T-cell (primary cell): ENCODE data around the gene ANKRD36B. TPM values are rescaled to one million over a fixed set of nuclear protein-coding genes. Genes with fewer than 3 reads are reported as not detected.
"Not testable (repeated sequence)": the region's sequence is repeated elsewhere in the genome, so short reads cannot be mapped to it uniquely, and the experiment has no call there.

Source experiments
- ATAC-seq, 4 experiments: fragments of 200-7000 bp in 3 of 4; fragments of 150-1000 bp in 1 of 4; cut with Tn5 transposase; replicated peaks in 1 of 4; 1 replicate in 3 of 4; 2 replicates in 1 of 4; pipeline ENCODE4 v1.10.0; 2021; ENCODE audit warnings: moderate library complexity in 3 of 4, mild to moderate bottlenecking in 2 of 4, moderate number of reproducible peaks in 1 of 4
- CTCF ChIA-PET, 2 donors: fragments of 300-600 bp; sonication (Branson Sonifier 250); formaldehyde crosslinking; loops; one replicate each; lab custom pipeline; 2022; ENCODE audit warnings: antibody characterized with exemption in 2 of 2; lab: Charles Lee
- POLR2A ChIA-PET, 2 donors: fragments of 300-600 bp; sonication (Branson Sonifier 250); formaldehyde crosslinking; loops; one replicate each; lab custom pipeline; 2022; ENCODE audit warnings: antibody characterized with exemption in 2 of 2; lab: Charles Lee
- DNase-seq, 35 experiments: peaks; one replicate each; pipeline versions ENCODE4 v3.0.0 to v3.0.0-alpha.2; 2013 to 2023
- H3K27ac ChIP-seq: one replicate; pipeline ENCODE4 v1.5.1; 2013; ENCODE audit warnings: low read length
- H3K27me3 ChIP-seq, 2 experiments: replicated peaks in 1 of 2; 1 replicate in 1 of 2; 2 replicates in 1 of 2; pipeline versions ENCODE4 v1.6.1 to v1.7.0; 2013; ENCODE audit warnings: low read length in 1 of 2, mixed read lengths in 1 of 2; ENCODE audit not compliant: control insufficient read depth in 2 of 2, insufficient read depth in 2 of 2; ENCODE audit errors: extremely low read depth in 1 of 2
- H3K36me3 ChIP-seq, 2 donors: 1 replicate in 1 of 2; 2 replicates in 1 of 2; pipeline versions ENCODE4 v1.6.1 to v1.7.0; 2013; ENCODE audit warnings: low read length in 1 of 2; ENCODE audit not compliant: control insufficient read depth in 2 of 2, insufficient read depth in 1 of 2; ENCODE audit errors: extremely low read depth in 1 of 2
- H3K4me1 ChIP-seq, 2 experiments: 1 replicate in 1 of 2; 2 replicates in 1 of 2; pipeline versions ENCODE4 v1.6.1 to v1.7.0; 2013; ENCODE audit warnings: low read length in 2 of 2, mixed read lengths in 1 of 2; ENCODE audit not compliant: insufficient read depth in 2 of 2, control insufficient read depth in 1 of 2; ENCODE audit errors: extremely low read depth in 1 of 2
- H3K4me3 ChIP-seq, 2 donors: 1 replicate in 1 of 2; 2 replicates in 1 of 2; pipeline versions ENCODE4 v1.5.1 to v1.7.0; 2013; ENCODE audit warnings: mild to moderate bottlenecking in 2 of 2, low read length in 1 of 2, moderate library complexity in 1 of 2; ENCODE audit not compliant: control insufficient read depth in 1 of 2; ENCODE audit errors: extremely low read depth in 1 of 2
- H3K9me3 ChIP-seq: 2 replicates; pipeline ENCODE4 v1.7.0; 2013
- H3K27ac Mint-ChIP-seq, 2 donors: one replicate each; pipeline ENCODE4 v1.8.0; 2020 to 2021; ENCODE audit warnings: mild to moderate bottlenecking in 2 of 2, mixed read lengths in 2 of 2
- H3K27me3 Mint-ChIP-seq, 2 donors: one replicate each; pipeline ENCODE4 v1.8.0; 2021 to 2022; ENCODE audit warnings: mixed read lengths in 2 of 2
- H3K36me3 Mint-ChIP-seq: one replicate; pipeline ENCODE4 v1.8.0; 2021; ENCODE audit warnings: mixed read lengths
- H3K4me1 Mint-ChIP-seq, 3 donors: one replicate each; pipeline ENCODE4 v1.8.0; 2020 to 2022; ENCODE audit warnings: mixed read lengths in 3 of 3, mild to moderate bottlenecking in 1 of 3
- H3K4me3 Mint-ChIP-seq, 3 donors: one replicate each; pipeline ENCODE4 v1.8.0; 2020 to 2022; ENCODE audit warnings: mild to moderate bottlenecking in 3 of 3, mixed read lengths in 3 of 3, moderate library complexity in 3 of 3
- H3K9me3 Mint-ChIP-seq, 3 donors: one replicate each; pipeline ENCODE4 v1.8.0; 2020 to 2022; ENCODE audit warnings: mixed read lengths in 3 of 3
- WGBS: methylation state at CpG from one replicate; pipeline ENCODE4 v1.1.5; 2013; ENCODE audit warnings: missing lambda C conversion rate; ENCODE audit not compliant: insufficient coverage; 5-methylcytosine and 5-hydroxymethylcytosine counted together
- total RNA-seq, 35 experiments: library from RNA in 6 of 35; stranded (reverse) in 6 of 35; fragments of 120-200 nt in 1 of 35; gene quantifications; one replicate each; pipeline versions ENCODE4 v1.2.1 to v1.2.4 and lab custom pipeline; 2013 to 2026

The ANKRD36B gene
- total RNA-seq, 5 donors from 2014 or later (not counting 1 experiment from before 2014, with no cell fraction given) = 52.0 to 88.2 (median 64.4) TPM

GRCh38 chr2:97552406-97552805 is 37.3 kb downstream of the ANKRD36B start:
- H3K9me3 ChIP-seq, POLR2A ChIA-PET, H3K27me3 ChIP-seq, H3K4me1 ChIP-seq, CTCF ChIA-PET, H3K9me3 Mint-ChIP-seq, DNase-seq, ATAC-seq, H3K27me3 Mint-ChIP-seq, H3K4me1 Mint-ChIP-seq, H3K4me3 ChIP-seq, H3K27ac Mint-ChIP-seq, H3K27ac ChIP-seq, H3K4me3 Mint-ChIP-seq: not testable (repeated sequence)
- peaks cover 71% of the 10 kb centered on the region for H3K36me3 Mint-ChIP-seq
- H3K36me3 ChIP-seq = peaks cover 2 to 27% of the 10 kb centered on the region in 2 donors
- WGBS = no CpG with 5 or more reads among the region's 3 CpGs

DNA sequence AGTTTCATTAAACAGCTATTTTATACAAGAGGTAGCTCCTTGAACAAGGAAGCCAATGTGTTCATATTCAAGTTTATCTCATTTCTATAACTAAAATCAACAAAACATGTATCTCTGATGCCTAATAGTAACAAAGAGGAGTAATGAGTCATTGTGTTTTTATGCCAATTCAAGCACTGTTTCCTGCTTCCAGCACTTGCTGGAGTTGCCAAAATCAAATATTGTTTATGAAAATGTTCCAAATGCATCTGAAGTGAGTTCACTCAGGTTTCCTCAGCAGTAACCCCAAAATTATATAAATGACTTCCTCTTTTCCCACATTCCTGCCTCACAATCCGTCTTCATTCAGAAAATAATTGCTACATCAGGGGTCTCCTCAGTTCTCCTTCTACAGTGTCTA is 39.2 kb downstream of the ANKRD36B start:
- ATAC-seq, H3K9me3 ChIP-seq, H3K27ac Mint-ChIP-seq, H3K4me3 ChIP-seq, H3K4me3 Mint-ChIP-seq, DNase-seq, H3K27ac ChIP-seq, H3K4me1 ChIP-seq, H3K27me3 ChIP-seq, CTCF ChIA-PET, H3K27me3 Mint-ChIP-seq, POLR2A ChIA-PET, H3K4me1 Mint-ChIP-seq, H3K9me3 Mint-ChIP-seq: not testable (repeated sequence)
- WGBS = no CpG with 5 or more reads among the region's 1 CpG
- H3K36me3 Mint-ChIP-seq = peaks cover 71% of the 10 kb centered on the region
- peaks cover 2 to 30% of the 10 kb centered on the region in 2 donors for H3K36me3 ChIP-seq

DNA sequence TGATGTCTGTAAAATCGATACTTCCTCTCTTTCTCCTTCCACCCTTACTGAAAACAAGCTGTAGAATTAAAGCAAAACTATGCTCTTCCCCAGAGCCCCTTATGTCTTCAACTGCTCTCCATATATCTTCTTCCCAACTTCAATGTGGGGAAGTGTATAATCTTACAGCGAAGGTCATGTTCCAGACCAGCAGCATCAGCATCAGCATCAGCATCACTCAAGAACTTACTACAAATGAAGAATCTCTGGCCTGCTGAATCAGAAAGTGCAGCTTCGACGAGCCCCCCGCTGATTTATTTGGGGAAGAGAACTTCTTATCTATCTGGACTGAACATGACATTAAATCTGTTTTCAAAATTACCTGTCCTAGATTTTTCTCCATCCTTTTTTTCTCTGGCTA is 40.6 kb downstream of the ANKRD36B start:
- H3K36me3 ChIP-seq = peaks cover 2 to 22% of the 10 kb centered on the region in 2 donors
- H3K4me3 Mint-ChIP-seq, H3K27ac ChIP-seq, H3K27me3 ChIP-seq, H3K4me3 ChIP-seq, H3K4me1 ChIP-seq, POLR2A ChIA-PET, CTCF ChIA-PET, H3K9me3 Mint-ChIP-seq, H3K4me1 Mint-ChIP-seq, DNase-seq, H3K27me3 Mint-ChIP-seq, ATAC-seq, H3K9me3 ChIP-seq, H3K27ac Mint-ChIP-seq: not testable (repeated sequence)
- WGBS = no CpG with 5 or more reads among the region's 5 CpGs
- H3K36me3 Mint-ChIP-seq = peaks cover 64% of the 10 kb centered on the region

GRCh38 chr2:97548536-97548935 is 41.1 kb downstream of the ANKRD36B start:
- H3K27me3 ChIP-seq, H3K27ac Mint-ChIP-seq, H3K9me3 ChIP-seq, H3K4me3 Mint-ChIP-seq, H3K27ac ChIP-seq, H3K27me3 Mint-ChIP-seq, ATAC-seq, H3K4me1 Mint-ChIP-seq, DNase-seq, H3K4me3 ChIP-seq, H3K4me1 ChIP-seq, POLR2A ChIA-PET, CTCF ChIA-PET, H3K9me3 Mint-ChIP-seq: not testable (repeated sequence)
- peaks cover 60% of the 10 kb centered on the region for H3K36me3 Mint-ChIP-seq
- peaks cover 2 to 22% of the 10 kb centered on the region in 2 donors for H3K36me3 ChIP-seq

DNA sequence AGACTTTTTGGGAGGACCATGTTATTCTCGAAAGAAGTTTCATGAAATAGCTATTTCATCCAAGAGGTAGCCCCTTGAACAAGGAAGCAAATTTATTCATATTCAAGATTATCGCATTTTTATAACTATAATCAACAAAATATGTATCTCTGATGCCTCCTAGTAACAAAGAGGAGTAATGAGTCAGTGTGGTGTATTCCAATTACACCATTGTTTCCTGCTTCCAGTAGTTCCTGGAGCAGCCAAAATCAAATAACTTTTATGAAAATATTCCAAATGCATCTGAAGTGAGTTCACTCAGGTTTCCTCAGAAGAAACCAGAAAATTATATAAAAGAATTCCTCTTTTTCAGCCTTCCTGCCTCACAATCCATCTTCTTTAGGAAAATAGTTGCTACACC is 43.0 kb downstream of the ANKRD36B start:
- H3K36me3 ChIP-seq = peaks cover 2 to 16% of the 10 kb centered on the region in 2 donors
- H3K9me3 ChIP-seq = no peaks in the 10 kb centered on the region
- Mint-ChIP-seq H3K9me3 (no peaks in the 10 kb centered on the region), H3K4me1 (peaks cover 0 to 2% (median 0%) of the 10 kb centered on the region in 3 donors), H3K27ac (no peak overlapping the region), H3K4me3 (no peak overlapping the region), H3K36me3 (peaks cover 51% of the 10 kb centered on the region), H3K27me3 (no peaks in the 10 kb centered on the region)
- H3K27me3 ChIP-seq = no peaks in the 10 kb centered on the region
- ChIA-PET POLR2A (no interaction called here), CTCF (no interaction called here)
- no CpG with 5 or more reads among the region's 2 CpGs for WGBS
- DNase-seq = no peak
- no peak overlapping the region for H3K27ac ChIP-seq
- H3K4me3 ChIP-seq = no peak overlapping the region
- ATAC-seq = no peak
- no peaks in the 10 kb centered on the region for H3K4me1 ChIP-seq

- H3K9me3 Mint-ChIP-seq, H3K4me3 ChIP-seq, POLR2A ChIA-PET, H3K36me3 ChIP-seq, H3K27ac Mint-ChIP-seq, H3K4me3 Mint-ChIP-seq, CTCF ChIA-PET, H3K27me3 ChIP-seq, ATAC-seq, H3K4me1 Mint-ChIP-seq, H3K27me3 Mint-ChIP-seq, H3K27ac ChIP-seq, H3K4me1 ChIP-seq, H3K9me3 ChIP-seq, DNase-seq: not testable (repeated sequence)
- peaks cover 45% of the 10 kb centered on the region for H3K36me3 Mint-ChIP-seq
Measured at GRCh38 chr2:97544911-97545310, 44.8 kb downstream of the ANKRD36B start.

DNA sequence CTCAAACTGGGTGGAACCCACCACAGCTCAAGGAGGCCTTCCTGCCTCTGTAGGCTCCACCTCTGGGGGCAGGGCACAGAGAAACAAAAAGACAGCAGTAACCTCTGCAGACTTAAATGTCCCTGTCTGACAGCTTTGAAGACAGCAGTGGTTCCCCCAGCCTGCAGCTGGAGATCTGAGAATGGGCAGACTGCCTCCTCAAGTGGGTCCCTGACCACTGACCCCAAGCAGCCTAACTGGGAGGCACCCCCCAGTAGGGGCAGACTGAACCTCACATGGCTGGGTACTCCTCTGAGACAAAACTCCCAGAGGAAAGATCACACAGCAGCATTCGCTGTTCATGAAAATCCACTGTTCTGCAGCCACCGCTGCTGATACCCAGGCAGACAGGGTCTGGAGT is 63.8 kb downstream of the ANKRD36B start:
- H3K4me3 Mint-ChIP-seq, H3K4me3 ChIP-seq, POLR2A ChIA-PET, CTCF ChIA-PET, H3K9me3 Mint-ChIP-seq, H3K27me3 Mint-ChIP-seq, H3K27ac ChIP-seq, H3K36me3 ChIP-seq, H3K9me3 ChIP-seq, H3K4me1 Mint-ChIP-seq, ATAC-seq, H3K4me1 ChIP-seq, H3K27me3 ChIP-seq, DNase-seq, H3K27ac Mint-ChIP-seq: not testable (repeated sequence)
- whole genome bisulfite sequencing = no CpG with 5 or more reads among the region's 2 CpGs
- peaks cover 26% of the 10 kb centered on the region for H3K36me3 Mint-ChIP-seq
